Measurements from ENCODE around the gene KATNB1. TPM values are rescaled to one million over a fixed set of nuclear protein-coding genes. Genes with fewer than 3 reads are reported as not detected.

The KATNB1 gene
- total and polyA plus RNA-seq, 7 experiments from 2014 or later: 20.4 to 32.9 (median 26.0) TPM

DNA sequence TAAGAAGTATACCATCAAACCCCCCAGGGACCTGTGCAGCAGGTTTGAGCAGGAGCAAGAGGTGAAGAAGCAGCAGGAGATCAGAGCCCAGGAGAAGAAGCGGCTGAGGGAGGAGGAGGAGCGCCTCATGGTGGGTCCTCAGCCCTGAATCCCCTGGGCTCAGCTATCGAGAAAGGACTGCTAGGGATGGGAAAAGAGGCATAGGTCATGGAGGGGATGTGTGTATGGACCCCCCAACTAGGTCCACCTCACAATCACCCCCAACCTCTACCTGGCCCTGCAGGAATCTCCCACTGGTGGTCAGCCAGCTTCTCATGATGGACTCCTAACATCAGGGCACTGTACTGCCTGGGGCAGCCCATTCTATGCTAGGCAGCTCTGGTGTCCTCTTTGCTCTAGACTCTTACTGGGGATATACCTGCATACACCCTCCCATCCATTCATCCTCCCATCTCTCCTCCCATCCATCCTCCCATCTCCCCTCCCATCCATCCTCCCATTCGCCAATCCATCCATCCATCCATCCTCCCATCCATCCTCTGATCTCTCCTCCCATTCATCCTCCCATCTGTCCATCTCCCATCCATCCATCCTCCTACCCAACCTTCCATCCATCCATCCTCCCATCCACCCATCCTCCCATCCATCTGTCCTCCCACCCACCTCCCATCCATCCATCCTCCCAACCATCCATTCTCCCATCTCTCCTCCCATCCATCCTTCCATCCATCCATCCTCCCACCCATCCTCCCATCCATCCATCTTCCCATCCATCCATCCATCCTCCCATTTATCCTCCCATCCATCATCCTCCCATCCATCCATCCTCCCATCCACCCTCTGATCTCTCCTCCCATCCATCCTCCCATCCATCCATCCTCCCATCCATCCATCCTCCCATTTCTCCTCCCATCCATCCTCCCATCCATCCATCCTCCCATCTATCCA, 30.4 kb upstream of the KATNB1 start:
- no peak for ATAC-seq
- H3K36me3 Mint-ChIP-seq: peaks cover 0 to 2% (median 0%) of the 10 kb centered on the region in 5 donors
- intact Hi-C loops (cut with micrococcal nuclease): no loop called here

DNA sequence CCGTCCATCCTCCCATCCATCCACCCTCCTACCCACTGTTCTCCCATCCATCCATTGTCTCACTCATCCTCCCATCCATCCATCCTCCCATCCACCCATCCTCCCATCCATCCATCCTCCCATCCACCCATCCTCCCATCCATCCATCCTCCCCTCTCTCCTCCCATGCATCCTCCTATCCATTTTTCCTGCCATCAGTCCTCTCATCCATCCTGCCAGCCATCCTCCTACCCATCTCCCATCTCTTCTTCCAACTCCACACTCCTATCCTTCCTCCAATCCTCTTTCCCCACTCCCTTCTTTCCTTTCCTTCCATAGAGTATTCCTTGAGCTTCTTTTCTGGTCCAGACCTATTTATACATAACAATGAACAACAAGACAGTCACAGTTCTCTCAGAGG, 28.9 kb upstream of the KATNB1 start:
- Histone ChIP-seq H3K4me1 (ENCODE audit: control insufficient read depth in 2 of 2, insufficient read depth in 2 of 2, low read length in 2 of 2) (no peaks in the 10 kb centered on the region), H3K27ac (ENCODE audit: low read depth, low read length) (no peak overlapping the region), H3K4me3 (ENCODE audit: low read length) (no peak overlapping the region), H3K27me3 (ENCODE audit: control insufficient read depth in 2 of 2, insufficient read depth in 2 of 2, low read length in 2 of 2) (no peaks in the 10 kb centered on the region), H3K9me3 (ENCODE audit: control insufficient read depth in 2 of 3, low read length in 3 of 3) (no peaks in the 10 kb centered on the region), H3K36me3 (ENCODE audit: control insufficient read depth in 2 of 3, insufficient read depth in 3 of 3, low read length in 3 of 3) (no peaks in the 10 kb centered on the region)
- H3K4me3 Mint-ChIP-seq: no peak overlapping the region
- DNase-seq: no peak
- H3K4me1 Mint-ChIP-seq: no peaks in the 10 kb centered on the region
- peaks cover 0 to 2% (median 0%) of the 10 kb centered on the region in 5 donors for H3K36me3 Mint-ChIP-seq
- H3K9me3 Mint-ChIP-seq: peaks cover 0 to 8% (median 0%) of the 10 kb centered on the region in 11 donors
- H3K27me3 Mint-ChIP-seq: peaks cover 0 to 25% (median 8%) of the 10 kb centered on the region in 5 donors
- no peak overlapping the region for H3K27ac Mint-ChIP-seq
- intact Hi-C loops (cut with micrococcal nuclease): no loop called here
- no peak for ATAC-seq
- ChIA-PET POLR2A (no interaction called here), CTCF (no interaction called here)

More for the DNA sequence above, 30.4 kb upstream of the KATNB1 start:
- H3K9me3 Mint-ChIP-seq: peaks cover 0 to 8% (median 0%) of the 10 kb centered on the region in 11 donors
- Histone ChIP-seq H3K4me3 (ENCODE audit: low read length) (no peak overlapping the region), H3K4me1 (ENCODE audit: control insufficient read depth in 2 of 2, insufficient read depth in 2 of 2, low read length in 2 of 2) (no peaks in the 10 kb centered on the region), H3K36me3 (ENCODE audit: control insufficient read depth in 2 of 3, insufficient read depth in 3 of 3, low read length in 3 of 3) (no peaks in the 10 kb centered on the region), H3K27me3 (ENCODE audit: control insufficient read depth in 2 of 2, insufficient read depth in 2 of 2, low read length in 2 of 2) (no peaks in the 10 kb centered on the region), H3K9me3 (ENCODE audit: control insufficient read depth in 2 of 3, low read length in 3 of 3) (no peaks in the 10 kb centered on the region), H3K27ac (ENCODE audit: low read depth, low read length) (no peak overlapping the region)
- no peak for DNase-seq
- H3K4me3 Mint-ChIP-seq: no peak overlapping the region
- POLR2A ChIA-PET: no interaction called here
- H3K4me1 Mint-ChIP-seq: no peaks in the 10 kb centered on the region
- peaks cover 0 to 12% (median 8%) of the 10 kb centered on the region in 5 donors for H3K27me3 Mint-ChIP-seq
- CTCF ChIA-PET: no interaction called here
- no peak overlapping the region for H3K27ac Mint-ChIP-seq

DNA sequence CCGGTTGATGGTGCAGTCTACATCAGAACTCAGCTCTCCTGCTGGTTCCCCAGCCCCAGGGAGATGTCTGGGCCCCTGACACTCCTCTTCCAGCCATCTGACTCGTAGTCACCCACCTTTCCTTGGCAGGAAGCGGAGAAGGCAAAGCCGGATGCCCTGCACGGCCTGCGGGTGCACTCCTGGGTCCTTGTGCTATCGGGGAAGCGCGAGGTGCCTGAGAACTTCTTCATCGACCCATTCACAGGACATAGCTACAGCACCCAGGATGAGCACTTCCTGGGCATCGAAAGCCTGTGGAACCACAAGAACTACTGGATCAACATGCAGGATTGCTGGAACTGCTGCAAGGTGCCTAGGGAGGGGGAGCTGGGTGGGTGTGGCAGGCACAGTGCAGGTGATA, 28.2 kb upstream of the KATNB1 start:
- Mint-ChIP-seq H3K36me3 (peaks cover 0 to 2% (median 0%) of the 10 kb centered on the region in 5 donors), H3K4me3 (no peak overlapping the region), H3K9me3 (peaks cover 0 to 8% (median 0%) of the 10 kb centered on the region in 11 donors), H3K27me3 (peaks cover 0 to 25% (median 8%) of the 10 kb centered on the region in 5 donors), H3K27ac (no peak overlapping the region), H3K4me1 (no peaks in the 10 kb centered on the region)
- no peaks in the 10 kb centered on the region for H3K9me3 ChIP-seq (ENCODE audit: control insufficient read depth in 2 of 3, low read length in 3 of 3)
- POLR2A ChIA-PET: no interaction called here
- intact Hi-C loops (cut with micrococcal nuclease): no loop called here
- no peaks in the 10 kb centered on the region for H3K36me3 ChIP-seq (ENCODE audit: control insufficient read depth in 2 of 3, insufficient read depth in 3 of 3, low read length in 3 of 3)
- no peak for ATAC-seq
- H3K4me1 ChIP-seq (ENCODE audit: control insufficient read depth in 2 of 2, insufficient read depth in 2 of 2, low read length in 2 of 2): no peaks in the 10 kb centered on the region
- CTCF ChIA-PET: no interaction called here
- no peaks in the 10 kb centered on the region for H3K27me3 ChIP-seq (ENCODE audit: control insufficient read depth in 2 of 2, insufficient read depth in 2 of 2, low read length in 2 of 2)
- no peak overlapping the region for H3K4me3 ChIP-seq (ENCODE audit: low read length)
- H3K27ac ChIP-seq (ENCODE audit: low read depth, low read length): no peak overlapping the region
- DNase-seq: no peak

DNA sequence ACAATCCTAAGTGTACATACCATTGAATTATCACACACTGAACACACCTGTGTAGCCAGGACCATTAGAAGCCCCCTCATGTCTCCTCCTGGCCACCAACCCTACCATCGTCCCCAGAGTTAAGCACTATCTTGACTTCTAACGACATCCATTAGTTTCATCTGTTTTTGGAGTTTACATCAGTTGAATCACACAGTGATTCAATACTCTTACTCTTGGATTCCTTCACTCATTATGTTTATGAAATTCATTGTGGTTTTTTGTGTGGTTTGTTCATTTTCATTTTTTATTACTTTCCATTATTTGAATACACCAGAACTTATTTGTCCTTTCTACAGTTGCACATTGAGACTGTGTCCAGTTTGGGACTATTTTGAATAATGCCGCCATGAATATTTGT, 27.4 kb upstream of the KATNB1 start:
- Mint-ChIP-seq H3K4me3 (no peak overlapping the region), H3K27me3 (peaks cover 0 to 31% (median 8%) of the 10 kb centered on the region in 5 donors), H3K27ac (no peak overlapping the region), H3K4me1 (peaks cover 0 to 2% (median 0%) of the 10 kb centered on the region in 7 donors), H3K36me3 (peaks cover 0 to 2% (median 0%) of the 10 kb centered on the region in 5 donors), H3K9me3 (peaks cover 0 to 8% (median 0%) of the 10 kb centered on the region in 11 donors)
- ChIA-PET CTCF (no interaction called here), POLR2A (no interaction called here)
- Histone ChIP-seq H3K27ac (ENCODE audit: low read depth, low read length) (no peak overlapping the region), H3K27me3 (ENCODE audit: control insufficient read depth in 2 of 2, insufficient read depth in 2 of 2, low read length in 2 of 2) (no peaks in the 10 kb centered on the region), H3K4me1 (ENCODE audit: control insufficient read depth in 2 of 2, insufficient read depth in 2 of 2, low read length in 2 of 2) (no peaks in the 10 kb centered on the region), H3K9me3 (ENCODE audit: control insufficient read depth in 2 of 3, low read length in 3 of 3) (no peaks in the 10 kb centered on the region), H3K36me3 (ENCODE audit: control insufficient read depth in 2 of 3, insufficient read depth in 3 of 3, low read length in 3 of 3) (no peaks in the 10 kb centered on the region), H3K4me3 (ENCODE audit: low read length) (no peak overlapping the region)
- ATAC-seq (no peak), DNase-seq (no peak)
- intact Hi-C loops (cut with micrococcal nuclease): no loop called here

DNA sequence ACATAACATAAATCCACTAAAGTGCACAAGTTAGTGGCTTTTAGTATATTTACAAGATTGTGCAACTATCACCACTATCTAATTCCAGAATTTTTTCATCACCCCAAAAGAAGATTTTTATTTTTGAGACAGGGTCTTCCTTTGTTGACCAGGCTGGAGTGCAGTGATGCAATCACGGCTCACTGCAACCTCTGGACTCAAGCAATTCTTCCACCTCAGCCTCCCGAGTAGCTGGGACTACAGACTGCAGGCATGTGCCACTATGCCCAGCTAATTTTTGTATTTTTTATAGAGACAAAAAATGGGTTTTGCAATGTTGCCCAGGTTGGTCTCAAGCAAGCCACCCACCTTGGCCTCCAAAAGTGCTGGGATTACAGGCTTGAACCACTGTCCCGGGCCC, 25.9 kb upstream of the KATNB1 start:
- H3K27me3 Mint-ChIP-seq: peaks cover 0 to 27% (median 8%) of the 10 kb centered on the region in 5 donors
- Histone ChIP-seq H3K4me1 (ENCODE audit: control insufficient read depth in 2 of 2, insufficient read depth in 2 of 2, low read length in 2 of 2) (no peaks in the 10 kb centered on the region), H3K4me3 (ENCODE audit: low read length) (no peak overlapping the region), H3K9me3 (ENCODE audit: control insufficient read depth in 2 of 3, low read length in 3 of 3) (no peaks in the 10 kb centered on the region), H3K27me3 (ENCODE audit: control insufficient read depth in 2 of 2, insufficient read depth in 2 of 2, low read length in 2 of 2) (no peaks in the 10 kb centered on the region), H3K27ac (ENCODE audit: low read depth, low read length) (no peak overlapping the region), H3K36me3 (ENCODE audit: control insufficient read depth in 2 of 3, insufficient read depth in 3 of 3, low read length in 3 of 3) (no peaks in the 10 kb centered on the region)
- ChIA-PET CTCF (no interaction called here), POLR2A (no interaction called here)
- H3K4me1 Mint-ChIP-seq: peaks cover 0 to 2% (median 0%) of the 10 kb centered on the region in 7 donors
- no peak overlapping the region for H3K4me3 Mint-ChIP-seq
- H3K36me3 Mint-ChIP-seq: peaks cover 0 to 2% (median 0%) of the 10 kb centered on the region in 5 donors
- ATAC-seq (no peak), DNase-seq (no peak)
- intact Hi-C loops (cut with micrococcal nuclease): no loop called here
- H3K9me3 Mint-ChIP-seq: peaks cover 0 to 8% (median 0%) of the 10 kb centered on the region in 11 donors
- H3K27ac Mint-ChIP-seq: no peak overlapping the region

DNA sequence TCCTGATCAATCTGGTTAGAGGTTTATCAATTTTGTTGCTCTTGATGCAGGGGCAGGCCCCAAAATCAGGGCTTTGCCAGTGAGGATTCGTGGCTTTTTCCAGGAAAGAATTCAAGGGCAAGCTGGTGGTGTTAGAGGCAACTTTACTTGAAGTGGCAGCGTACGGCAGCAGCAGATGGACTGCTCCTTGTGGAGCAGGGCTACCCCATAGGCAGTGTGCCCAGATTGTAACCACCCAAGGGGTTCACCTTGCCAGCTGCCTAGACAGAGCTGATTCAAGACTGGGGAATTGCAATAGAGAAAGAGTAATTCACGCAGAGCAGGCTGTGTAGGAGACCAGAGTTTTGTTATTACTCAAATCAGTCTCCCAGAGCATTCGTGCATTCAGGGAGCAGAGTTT, 24.2 kb upstream of the KATNB1 start:
- ATAC-seq (no peak), DNase-seq (no peak)
- Histone ChIP-seq H3K27me3 (ENCODE audit: control insufficient read depth in 2 of 2, insufficient read depth in 2 of 2, low read length in 2 of 2) (no peaks in the 10 kb centered on the region), H3K9me3 (ENCODE audit: control insufficient read depth in 2 of 3, low read length in 3 of 3) (no peaks in the 10 kb centered on the region), H3K4me3 (ENCODE audit: low read length) (no peak overlapping the region), H3K27ac (ENCODE audit: low read depth, low read length) (no peak overlapping the region), H3K36me3 (ENCODE audit: control insufficient read depth in 2 of 3, insufficient read depth in 3 of 3, low read length in 3 of 3) (no peaks in the 10 kb centered on the region), H3K4me1 (ENCODE audit: control insufficient read depth in 2 of 2, insufficient read depth in 2 of 2, low read length in 2 of 2) (no peaks in the 10 kb centered on the region)
- H3K4me3 Mint-ChIP-seq: peak overlapping the region in 1 of 10 donors; percentile 43
- H3K9me3 Mint-ChIP-seq: peaks cover 0 to 4% (median 0%) of the 10 kb centered on the region in 11 donors
- H3K36me3 Mint-ChIP-seq: peaks cover 0 to 2% (median 0%) of the 10 kb centered on the region in 5 donors
- intact Hi-C loops (cut with micrococcal nuclease): no loop called here
- H3K27ac Mint-ChIP-seq: no peak overlapping the region
- peaks cover 0 to 28% (median 8%) of the 10 kb centered on the region in 5 donors for H3K27me3 Mint-ChIP-seq
- POLR2A ChIA-PET: no interaction called here
- peaks cover 0 to 2% (median 0%) of the 10 kb centered on the region in 7 donors for H3K4me1 Mint-ChIP-seq
- CTCF ChIA-PET: no interaction called here

DNA sequence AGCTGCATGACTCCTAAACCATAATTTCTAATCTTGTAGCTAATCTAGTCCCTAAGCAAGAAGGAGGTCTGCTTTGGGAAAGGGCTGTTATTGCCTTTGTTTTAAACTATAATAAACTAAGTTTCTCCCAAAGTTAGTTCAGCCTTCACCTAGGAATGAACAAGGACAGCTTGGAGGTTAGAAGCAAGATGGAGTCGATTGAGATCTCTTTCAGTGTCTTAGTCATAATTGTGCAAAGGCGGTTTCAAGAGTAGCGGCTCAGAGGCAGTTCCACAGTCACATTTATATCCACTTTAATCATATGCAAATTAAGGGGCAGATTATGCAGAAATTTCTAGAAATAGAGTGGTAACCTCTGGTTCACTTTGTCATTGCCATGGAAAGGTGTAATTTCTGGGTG, 23.6 kb upstream of the KATNB1 start:
- no peaks in the 10 kb centered on the region for H3K4me1 ChIP-seq (ENCODE audit: control insufficient read depth in 2 of 2, insufficient read depth in 2 of 2, low read length in 2 of 2)
- H3K27me3 ChIP-seq (ENCODE audit: control insufficient read depth in 2 of 2, insufficient read depth in 2 of 2, low read length in 2 of 2): no peaks in the 10 kb centered on the region
- H3K36me3 ChIP-seq (ENCODE audit: control insufficient read depth in 2 of 3, insufficient read depth in 3 of 3, low read length in 3 of 3): no peaks in the 10 kb centered on the region
- ChIA-PET POLR2A (no interaction called here), CTCF (no interaction called here)
- H3K27ac Mint-ChIP-seq: no peak overlapping the region
- H3K9me3 ChIP-seq (ENCODE audit: control insufficient read depth in 2 of 3, low read length in 3 of 3): no peaks in the 10 kb centered on the region
- H3K4me3 ChIP-seq (ENCODE audit: low read length): no peak overlapping the region
- H3K27ac ChIP-seq (ENCODE audit: low read depth, low read length): no peak overlapping the region
- DNase-seq: no peak
- H3K4me3 Mint-ChIP-seq: no peak overlapping the region
- no peaks in the 10 kb centered on the region for H3K36me3 Mint-ChIP-seq
- peaks cover 0 to 30% (median 4%) of the 10 kb centered on the region in 5 donors for H3K27me3 Mint-ChIP-seq
- intact Hi-C loops (cut with micrococcal nuclease): no loop called here
- H3K4me1 Mint-ChIP-seq: peaks cover 0 to 2% (median 0%) of the 10 kb centered on the region in 7 donors
- H3K9me3 Mint-ChIP-seq: no peaks in the 10 kb centered on the region
- no peak for ATAC-seq

Measured in naive thymus-derived CD4-positive, alpha-beta T cell (primary cell).